ENCODE measurements around the gene GRB10.

DNA sequence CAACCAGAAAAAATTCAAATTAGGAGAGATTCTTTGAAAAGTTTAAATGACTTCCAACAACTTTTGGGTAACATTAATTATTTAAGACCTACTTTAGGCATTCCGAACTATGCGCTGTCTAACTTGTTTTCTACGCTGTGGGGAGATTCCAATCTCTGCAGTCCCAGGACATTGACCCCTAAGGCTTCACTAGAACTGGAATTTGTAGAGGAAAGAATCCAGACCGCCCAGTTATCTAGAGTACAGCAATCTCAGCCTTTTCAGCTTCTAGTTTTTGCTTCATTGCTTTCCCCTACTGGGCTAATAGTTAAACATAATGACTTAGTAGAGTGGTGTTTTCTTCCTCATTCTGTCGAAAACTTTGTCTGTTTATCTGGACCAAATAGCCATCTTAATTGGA, 202.6 kb downstream of the GRB10 start:
- TF ChIP-seq, protein P1, sequence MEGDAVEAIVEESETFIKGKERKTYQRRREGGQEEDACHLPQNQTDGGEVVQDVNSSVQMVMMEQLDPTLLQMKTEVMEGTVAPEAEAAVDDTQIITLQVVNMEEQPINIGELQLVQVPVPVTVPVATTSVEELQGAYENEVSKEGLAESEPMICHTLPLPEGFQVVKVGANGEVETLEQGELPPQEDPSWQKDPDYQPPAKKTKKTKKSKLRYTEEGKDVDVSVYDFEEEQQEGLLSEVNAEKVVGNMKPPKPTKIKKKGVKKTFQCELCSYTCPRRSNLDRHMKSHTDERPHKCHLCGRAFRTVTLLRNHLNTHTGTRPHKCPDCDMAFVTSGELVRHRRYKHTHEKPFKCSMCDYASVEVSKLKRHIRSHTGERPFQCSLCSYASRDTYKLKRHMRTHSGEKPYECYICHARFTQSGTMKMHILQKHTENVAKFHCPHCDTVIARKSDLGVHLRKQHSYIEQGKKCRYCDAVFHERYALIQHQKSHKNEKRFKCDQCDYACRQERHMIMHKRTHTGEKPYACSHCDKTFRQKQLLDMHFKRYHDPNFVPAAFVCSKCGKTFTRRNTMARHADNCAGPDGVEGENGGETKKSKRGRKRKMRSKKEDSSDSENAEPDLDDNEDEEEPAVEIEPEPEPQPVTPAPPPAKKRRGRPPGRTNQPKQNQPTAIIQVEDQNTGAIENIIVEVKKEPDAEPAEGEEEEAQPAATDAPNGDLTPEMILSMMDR (IDR thresholded peaks at IDR 0.05), result no peak
- TF ChIP-seq POLR2A (IDR thresholded peaks at IDR 0.05), result no peak

All from uterus (tissue), 2 donors.